ENCODE measurements around the gene PATJ. TPM values are rescaled to one million over a fixed set of nuclear protein-coding genes. Genes with fewer than 3 reads are reported as not detected.
A peak's percentile ranks its signal among the peaks of the same experiment; 100 is the strongest.
"Not testable (repeated sequence)": the region's sequence is repeated elsewhere in the genome, so short reads cannot be mapped to it uniquely, and the experiment has no call there.

PATJ gene
- total RNA-seq, 2 donors from 2014 or later: 68.8 to 95.2 TPM

DNA sequence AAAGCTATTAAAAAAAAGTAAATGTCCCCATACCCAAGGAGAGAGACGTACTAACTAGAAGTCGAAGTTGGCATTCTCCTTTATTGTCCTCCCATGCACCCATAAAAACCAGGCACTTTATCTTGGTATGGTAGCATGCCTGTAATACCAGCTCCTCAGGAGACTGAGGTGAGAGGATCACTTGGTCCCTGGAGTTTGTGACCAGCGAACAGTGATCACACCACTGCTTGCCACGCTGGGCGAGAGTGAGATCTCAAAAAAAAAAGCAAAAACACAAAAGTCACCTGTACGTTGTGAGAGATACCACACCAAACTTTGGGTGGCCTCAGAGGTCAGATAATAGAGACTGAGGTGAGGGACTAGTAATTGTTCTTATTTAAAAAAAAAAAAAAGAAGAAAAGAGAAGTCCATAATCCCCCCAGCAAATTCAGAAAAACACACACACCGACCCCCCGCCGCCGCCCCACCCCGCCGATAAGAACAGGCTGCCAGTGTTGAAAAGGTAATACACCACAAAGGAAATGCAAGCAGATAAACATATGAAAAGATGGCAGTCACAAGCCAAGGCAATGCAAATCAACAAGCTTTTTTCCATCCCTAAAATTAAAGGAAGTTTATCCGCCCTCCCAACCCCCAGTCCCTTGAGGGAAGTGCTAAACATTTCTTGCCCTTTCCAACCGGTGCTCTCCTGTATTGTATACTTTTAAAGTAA lies 455.9 kb downstream of the PATJ start:
- DNase-seq (no peak), ATAC-seq (no peak)
- intact Hi-C loops (cut with DNase I, micrococcal nuclease): no loop called here

DNA sequence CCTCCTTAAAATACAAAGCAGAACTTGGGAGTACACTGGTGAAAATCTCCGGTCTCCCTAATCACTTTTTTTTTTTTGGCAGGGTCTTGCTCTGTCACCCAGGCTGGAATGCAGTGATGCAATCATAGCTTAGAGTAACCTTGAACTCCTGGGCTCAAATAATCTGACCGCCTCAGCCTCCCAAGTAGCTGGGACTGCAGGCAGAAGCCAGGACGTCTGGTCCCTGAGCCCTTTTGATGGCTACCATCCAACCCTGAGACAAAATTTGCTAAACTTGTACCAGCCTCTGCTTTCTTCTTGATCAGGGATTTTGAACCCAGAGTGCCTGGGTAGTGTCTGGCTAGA lies 456.5 kb downstream of the PATJ start:
- intact Hi-C loops (cut with DNase I, micrococcal nuclease): no loop called here
- no peak for ATAC-seq
- DNase-seq: no peak

DNA sequence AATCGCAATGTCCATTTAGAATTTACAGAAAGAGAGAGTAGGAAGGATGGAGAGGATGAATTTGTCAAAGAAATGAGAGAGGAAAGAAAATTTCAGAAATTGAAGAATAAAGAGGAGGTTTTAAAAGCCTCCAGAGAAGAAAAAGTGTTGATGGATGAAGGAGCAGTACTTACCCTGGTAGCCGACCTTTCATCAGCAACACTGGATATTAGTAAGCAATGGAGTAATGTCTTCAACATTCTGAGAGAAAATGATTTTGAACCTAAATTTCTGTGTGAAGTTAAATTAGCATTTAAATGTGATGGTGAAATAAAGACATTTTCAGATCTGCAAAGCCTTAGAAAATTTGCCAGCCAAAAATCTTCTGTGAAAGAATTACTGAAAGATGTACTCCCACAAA lies 464.9 kb downstream of the PATJ start:
- intact Hi-C loops (cut with DNase I, micrococcal nuclease): no loop called here
- no peak for DNase-seq
- no peak for ATAC-seq

DNA sequence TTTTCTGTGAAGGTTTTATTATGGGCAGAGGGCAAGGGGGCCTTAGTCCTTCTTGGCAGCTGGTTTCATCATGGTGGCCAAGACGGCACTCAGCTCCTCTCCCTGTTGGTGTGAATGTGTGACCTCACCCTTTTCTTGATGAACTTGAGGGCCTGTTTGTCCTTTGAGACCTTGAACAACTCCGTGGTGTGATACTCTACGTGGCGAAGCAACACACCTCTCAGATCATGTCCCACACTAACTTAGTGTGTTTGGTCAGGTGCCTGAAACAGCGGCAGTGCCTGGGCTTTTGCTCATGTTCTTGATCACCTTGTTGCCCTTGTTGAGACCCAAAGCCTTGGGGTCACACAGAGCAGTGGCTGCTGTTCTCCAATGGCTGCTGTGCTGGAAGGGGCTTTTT lies 465.8 kb downstream of the PATJ start:
- intact Hi-C loops (cut with DNase I, micrococcal nuclease): no loop called here
- no peak for DNase-seq
- no peak for ATAC-seq

DNA sequence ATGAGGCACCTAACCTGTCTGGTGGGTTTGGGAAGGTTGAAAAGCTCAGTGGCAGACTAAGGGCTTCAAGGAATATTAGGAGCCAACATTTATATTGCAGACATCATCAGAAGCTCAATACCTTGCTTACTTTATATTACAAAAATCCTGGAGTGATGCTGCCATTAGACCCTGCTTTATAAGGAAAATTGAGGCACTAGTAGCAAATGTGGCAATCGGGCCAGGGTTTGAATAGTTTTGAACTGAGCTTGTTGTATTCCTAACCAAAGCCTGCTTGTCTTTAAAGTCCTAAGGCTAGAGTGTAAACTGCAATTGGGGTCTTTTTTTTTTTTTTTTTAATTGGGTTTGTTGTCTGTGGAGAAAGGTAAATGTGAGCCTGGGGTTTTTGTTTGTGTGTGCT lies 466.7 kb downstream of the PATJ start:
- DNase-seq (no peak), ATAC-seq (no peak)
- intact Hi-C loops (cut with DNase I, micrococcal nuclease): no loop called here

DNA sequence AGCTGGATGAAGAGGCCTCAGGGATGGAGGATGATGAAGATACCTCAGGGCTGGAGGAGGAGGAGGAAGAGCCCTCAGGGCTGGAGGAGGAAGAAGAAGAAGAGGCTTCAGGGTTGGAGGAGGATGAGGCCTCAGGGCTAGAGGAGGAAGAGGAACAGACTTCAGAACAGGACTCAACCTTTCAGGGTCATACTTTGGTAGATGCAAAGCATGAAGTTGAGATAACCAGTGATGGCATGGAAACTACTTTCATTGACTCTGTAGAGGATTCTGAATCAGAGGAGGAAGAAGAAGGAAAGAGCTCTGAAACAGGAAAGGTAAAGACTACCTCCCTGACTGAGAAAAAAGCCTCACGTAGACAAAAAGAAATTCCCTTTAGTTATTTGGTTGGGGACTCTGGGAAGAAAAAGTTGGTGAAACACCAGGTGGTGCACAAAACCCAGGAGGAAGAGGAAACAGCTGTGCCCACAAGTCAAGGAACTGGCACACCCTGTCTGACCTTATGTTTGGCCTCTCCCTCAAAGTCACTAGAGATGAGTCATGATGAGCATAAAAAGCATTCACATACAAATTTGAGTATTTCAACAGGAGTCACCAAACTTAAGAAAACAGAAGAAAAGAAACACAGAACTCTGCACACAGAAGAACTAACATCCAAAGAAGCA lies 467.8 kb downstream of the PATJ start:
- DNase-seq: no peak
- ATAC-seq: peak; percentile 81
- intact Hi-C loops (cut with DNase I, micrococcal nuclease): no loop called here

DNA sequence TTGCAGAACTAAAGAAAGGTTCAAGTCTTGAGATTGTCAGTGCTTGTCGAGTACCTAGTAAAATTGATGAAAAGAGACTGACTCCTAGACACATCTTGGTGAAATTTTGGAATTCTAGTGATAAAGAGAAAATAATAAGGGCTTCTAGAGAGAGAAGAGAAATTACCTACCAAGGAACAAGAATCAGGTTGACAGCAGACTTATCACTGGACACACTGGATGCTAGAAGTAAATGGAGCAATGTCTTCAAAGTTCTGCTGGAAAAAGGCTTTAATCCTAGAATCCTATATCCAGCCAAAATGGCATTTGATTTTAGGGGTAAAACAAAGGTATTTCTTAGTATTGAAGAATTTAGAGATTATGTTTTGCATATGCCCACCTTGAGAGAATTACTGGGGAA lies 468.7 kb downstream of the PATJ start:
- intact Hi-C loops (cut with DNase I, micrococcal nuclease): no loop called here
- no peak for ATAC-seq
- DNase-seq: no peak

DNA sequence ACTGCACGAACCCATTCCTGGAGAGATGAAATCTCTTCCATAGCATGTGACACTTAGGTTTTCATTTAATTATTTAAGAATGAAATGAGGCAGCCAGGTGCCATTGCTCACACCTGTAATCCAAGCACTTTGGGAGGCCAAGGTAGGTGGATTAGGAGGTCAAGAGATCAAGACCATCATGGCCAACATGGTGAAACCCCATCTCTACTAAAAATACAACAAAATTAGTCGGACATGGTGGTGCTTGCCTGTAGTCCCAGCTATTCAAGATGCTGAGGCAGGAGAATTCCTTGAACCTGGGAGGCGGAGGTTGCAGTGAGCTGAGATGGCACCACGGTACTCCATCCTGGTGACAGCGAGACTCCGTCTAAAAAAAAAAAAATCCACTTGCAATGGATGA lies 470.1 kb downstream of the PATJ start:
- no peak for DNase-seq
- intact Hi-C loops (cut with DNase I, micrococcal nuclease): no loop called here
- ATAC-seq: no peak

DNA sequence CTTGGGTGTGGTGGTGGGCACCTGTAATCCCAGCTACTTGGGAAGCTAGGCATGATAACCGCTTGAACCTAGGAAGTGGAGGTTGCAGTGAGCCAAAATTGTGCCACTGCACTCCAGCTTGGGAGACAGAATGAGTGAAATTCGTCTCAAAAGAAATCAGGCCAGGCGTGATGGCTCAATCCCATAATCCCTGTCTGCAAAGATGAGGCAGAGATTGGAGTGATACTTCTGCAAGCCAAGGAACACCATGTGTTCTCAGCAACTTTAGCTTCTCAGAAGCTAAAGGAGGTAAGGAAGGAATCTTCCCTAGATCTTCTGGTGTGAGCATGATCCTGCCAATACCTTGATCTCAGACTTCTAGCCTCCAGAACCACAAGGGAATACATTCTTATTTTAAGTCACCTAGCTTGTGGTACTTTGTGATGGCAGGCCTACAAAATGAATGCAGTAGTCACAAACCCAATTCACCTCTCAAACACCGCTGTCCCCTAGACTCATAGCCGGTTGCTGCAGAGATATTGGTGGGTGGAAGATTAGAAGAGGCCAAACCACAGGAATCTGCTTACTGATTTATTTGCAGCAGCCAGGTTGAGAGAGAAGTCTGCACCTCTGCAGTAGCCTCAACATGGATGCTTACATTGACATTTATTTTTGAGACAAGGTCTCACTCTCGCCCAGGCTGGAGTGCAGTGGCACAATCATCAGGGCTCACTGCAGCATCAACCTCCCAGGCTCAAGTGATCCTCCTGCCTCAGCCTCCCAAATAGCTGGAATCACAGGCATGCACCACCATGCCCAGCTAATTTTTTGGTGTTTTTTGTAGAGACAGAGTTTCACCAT lies 471.0 kb downstream of the PATJ start:
- DNase-seq (no peak), ATAC-seq (no peak)
- intact Hi-C loops (cut with DNase I, micrococcal nuclease): no loop called here

DNA sequence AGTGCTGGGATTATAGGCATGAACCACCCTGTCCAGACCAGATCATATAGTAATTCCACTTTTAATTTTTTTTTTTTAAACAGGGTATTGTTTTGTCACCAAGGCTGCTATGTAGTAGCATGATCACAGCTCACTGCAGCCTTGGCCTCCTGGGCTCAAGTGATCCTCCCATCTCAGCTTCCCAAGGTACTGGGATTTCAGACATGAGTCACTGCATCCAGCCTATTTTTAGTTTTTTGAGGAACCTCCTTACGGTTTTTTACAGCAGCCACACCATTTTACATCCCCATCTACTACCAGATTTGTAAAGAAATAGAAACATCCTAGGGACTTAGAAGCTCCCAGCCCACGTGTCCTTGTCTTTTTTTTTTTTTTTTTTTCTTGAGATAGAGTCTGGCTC lies 476.3 kb downstream of the PATJ start:
- intact Hi-C loops (cut with DNase I, micrococcal nuclease): no loop called here
- ATAC-seq (no peak), DNase-seq (no peak)

DNA sequence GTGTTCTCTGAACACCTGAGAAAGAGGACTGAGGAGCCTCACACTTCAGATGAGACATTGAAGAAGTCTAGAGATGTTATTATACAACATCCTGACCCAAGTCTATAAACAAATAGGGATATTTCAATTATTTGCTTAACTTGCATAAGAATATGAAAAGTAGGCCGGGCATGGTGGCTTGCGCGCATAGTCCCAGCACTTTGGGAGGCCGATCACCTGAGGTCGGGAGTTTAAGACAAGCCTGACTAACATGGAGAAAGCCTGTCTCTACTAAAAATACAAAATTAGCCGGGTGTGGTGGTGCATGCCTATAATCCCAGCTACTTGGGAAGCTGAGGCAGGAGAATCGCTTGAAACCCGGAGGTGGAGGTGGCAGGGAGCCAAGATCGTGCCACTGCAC lies 478.2 kb downstream of the PATJ start:
- ATAC-seq; intact Hi-C loops (cut with DNase I, micrococcal nuclease): not testable (repeated sequence)

DNA sequence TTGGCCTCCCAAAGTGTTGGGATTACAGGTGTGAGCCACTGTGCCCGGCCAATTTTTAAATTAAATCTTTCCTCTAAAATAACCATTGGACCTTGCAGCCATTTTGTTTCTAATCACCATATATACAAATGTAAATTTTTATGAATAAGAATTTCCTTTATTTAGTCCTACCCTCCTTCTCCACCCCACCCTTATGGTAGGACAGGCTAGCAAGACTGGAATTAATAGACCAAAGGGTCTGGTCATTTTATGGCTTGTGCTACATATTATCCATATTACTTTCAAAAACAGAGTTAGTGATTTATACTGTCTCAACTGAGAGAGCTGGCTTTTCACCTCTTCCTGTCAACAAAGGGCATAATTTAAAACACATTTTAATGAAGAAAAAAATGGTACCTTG lies 478.9 kb downstream of the PATJ start:
- intact Hi-C loops (cut with DNase I, micrococcal nuclease): no loop called here
- DNase-seq (no peak), ATAC-seq (no peak)

More for the DNA sequence above, 478.2 kb downstream of the PATJ start:
- not testable (repeated sequence) for DNase-seq

DNA sequence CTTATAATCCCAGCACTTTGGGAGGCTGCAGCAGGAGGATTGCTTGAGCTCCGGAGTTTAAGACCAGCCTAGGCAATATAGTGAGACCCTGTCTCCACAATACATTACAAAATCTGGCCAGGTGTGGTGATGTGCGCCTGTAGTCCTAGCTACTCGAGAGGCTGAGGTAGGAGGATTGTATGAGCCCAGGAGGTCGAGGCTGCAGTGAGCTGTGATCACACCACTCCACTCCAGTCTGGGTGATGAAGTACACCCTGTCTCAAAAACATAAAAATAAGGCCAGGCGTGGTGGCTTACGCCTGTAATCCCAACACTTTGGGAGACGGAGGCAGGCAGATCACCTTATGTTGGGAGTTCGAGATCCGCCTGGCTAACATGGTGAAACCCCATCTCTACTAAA lies 480.0 kb downstream of the PATJ start:
- ATAC-seq: no peak
- intact Hi-C loops (cut with DNase I, micrococcal nuclease): no loop called here

DNA sequence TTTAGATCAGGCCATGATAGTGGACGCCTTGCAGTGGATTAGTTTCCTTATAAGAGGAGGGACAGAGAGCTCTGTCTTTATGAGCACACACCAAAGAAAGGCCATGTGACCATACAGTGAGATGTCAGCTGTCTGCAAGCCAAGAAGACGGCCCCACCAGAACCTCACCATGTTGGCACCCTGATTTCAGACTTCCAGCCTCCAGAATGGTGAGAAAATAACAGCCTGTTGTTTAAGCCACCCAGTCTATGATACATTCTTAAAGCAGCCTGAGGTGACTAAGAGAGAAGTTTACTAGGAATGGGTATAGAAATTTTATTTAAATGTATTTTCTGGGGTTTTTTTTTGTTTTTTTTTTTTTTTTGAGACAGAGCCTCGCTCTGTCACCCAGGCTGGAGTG lies 481.9 kb downstream of the PATJ start:
- DNase-seq (no peak), ATAC-seq (no peak)
- intact Hi-C loops (cut with DNase I, micrococcal nuclease): no loop called here

More for the DNA sequence above, 480.0 kb downstream of the PATJ start:
- no peak for DNase-seq

DNA sequence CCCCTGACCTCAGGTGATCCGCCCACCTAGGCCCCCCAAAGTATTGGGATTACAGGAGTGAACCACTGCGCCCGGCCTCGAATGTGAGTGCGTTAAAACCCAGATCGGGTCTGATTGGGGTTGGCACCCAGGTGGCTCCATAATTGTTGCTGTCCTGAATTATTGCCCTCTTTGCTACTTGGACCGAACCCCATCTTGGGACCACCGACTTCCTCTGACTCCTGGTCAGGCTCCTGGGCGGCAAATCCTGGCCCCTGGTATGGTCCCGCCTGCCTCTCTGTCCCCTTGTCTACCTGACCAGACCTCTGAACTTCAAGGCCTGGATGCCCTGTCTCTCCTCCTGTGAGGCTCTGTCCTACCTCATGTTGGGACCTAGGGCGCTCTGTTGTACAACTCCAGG lies 485.2 kb downstream of the PATJ start:
- no peak for ATAC-seq
- intact Hi-C loops (cut with DNase I, micrococcal nuclease): no loop called here
- no peak for DNase-seq

Small RNA genes lying within 50 kb of the gene (microRNA-seq; reads per million reads assigned to microRNA genes)
- gene MIR3116-1 (0 reads per million in 2 donors), gene MIR3116-2 (0 reads per million in 2 donors)

Other genes with a start within 250 kb of the PATJ start
- 10 to 100 TPM; 38.2 to 40.4 TPM for gene TM2D1, start 17.3 kb upstream of the PATJ start, total RNA-seq

Data from left colon (tissue), 2 donors.